ENCODE data around the gene UBE2D2. TPM values are rescaled to one million over a fixed set of nuclear protein-coding genes. Genes with fewer than 3 reads are reported as not detected.
A peak's percentile ranks its signal among the peaks of the same experiment; 100 is the strongest.
"Not testable (repeated sequence)": the region's sequence is repeated elsewhere in the genome, so short reads cannot be mapped to it uniquely, and the experiment has no call there.

The UBE2D2 gene
- total and polyA plus RNA-seq, 2 of the 13 experiments (the other 11 are each of a cell fraction or from before 2014, with no cell fraction given) = 79.1 to 109 TPM

DNA sequence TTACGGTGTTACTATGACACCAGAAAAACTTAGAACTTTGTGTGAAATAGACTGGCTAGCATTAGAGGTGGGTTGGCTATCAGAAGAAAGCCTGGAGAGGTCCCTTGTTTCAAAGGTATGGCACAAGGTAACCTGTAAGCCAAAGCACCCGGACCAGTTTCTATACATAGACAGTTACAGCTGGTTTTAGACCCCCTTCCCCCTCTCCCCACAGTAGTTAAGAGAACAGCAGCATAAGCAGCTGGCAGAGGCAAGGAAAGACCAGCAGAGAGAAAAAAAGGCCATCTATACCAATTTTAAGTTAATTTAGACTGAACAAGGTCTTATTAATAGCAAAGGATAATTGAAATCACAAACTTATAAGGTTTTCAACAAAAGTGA lies 34.1 kb upstream of the UBE2D2 start:
- CTCF ChIA-PET (ENCODE audit: low intra/inter-chr PET ratio, low total read pairs); H3K27me3 ChIP-seq (ENCODE audit: control insufficient read depth in 1 of 2, insufficient read depth in 2 of 2, low read length in 2 of 2); FAIRE-seq; BruUV-seq (replicated peaks); DNase-seq (ENCODE audit: low spot score); H2AFZ ChIP-seq (ENCODE audit: low read length); ATAC-seq; H3K9me3 ChIP-seq (ENCODE audit: low read length); H3K36me3 ChIP-seq (replicated peaks in 1 of 2; ENCODE audit: control insufficient read depth in 1 of 2, insufficient read depth in 2 of 2, low read length in 2 of 2); in situ Hi-C loops (cut with HindIII; ENCODE audit: extremely low pct_ligation_motif_present, low pct_unique_long_range_greater_than_20kb); H4K20me1 ChIP-seq (ENCODE audit: insufficient read depth, low read length): not testable (repeated sequence)
- intact Hi-C loops (cut with micrococcal nuclease; ENCODE audit: unreplicated experiment) = loop anchor here (5.0 kb wide), 1 partner anchor 50 kb away; no protein-coding TSS in a partner anchor
- peak; percentile 17; the same call in 1 of the 2 replicates for TF ChIP-seq SAP130 (CRISPR knock-in tag; IDR thresholded peaks at IDR 0.05; ENCODE audit: low read depth)
- 2% methylated on average over 2 of the region's 2 CpGs for WGBS (ENCODE audit: low lambda C conversion rate)
- POLR2A ChIA-PET = interaction anchor here (1.4 kb wide), 2 partner anchors 24 to 34 kb away, joined by 3 to 6 read pairs; partner anchors contain the start of gene UBE2D2
- H3K9ac ChIP-seq (ENCODE audit: insufficient read depth, low read depth, low read length) = peak overlapping the region; percentile 74
- H3K27ac ChIP-seq (ENCODE audit: extremely low read length, insufficient read depth, low read length) = peak overlapping the region; percentile 60
- H3K79me2 ChIP-seq (ENCODE audit: insufficient read depth, low read length) = peaks cover 71% of the 10 kb centered on the region
- H3K4me3 ChIP-seq (replicated peaks in 1 of 3; ENCODE audit: insufficient read depth in 1 of 3, low read depth in 2 of 3, low read length in 3 of 3) = peak overlapping the region; percentile 65 to 73 (median 69)
- H3K4me1 ChIP-seq (ENCODE audit: insufficient read depth, low read length) = peaks cover 76% of the 10 kb centered on the region
- H3K4me2 ChIP-seq (ENCODE audit: low read depth, low read length) = peak overlapping the region; percentile 82

DNA sequence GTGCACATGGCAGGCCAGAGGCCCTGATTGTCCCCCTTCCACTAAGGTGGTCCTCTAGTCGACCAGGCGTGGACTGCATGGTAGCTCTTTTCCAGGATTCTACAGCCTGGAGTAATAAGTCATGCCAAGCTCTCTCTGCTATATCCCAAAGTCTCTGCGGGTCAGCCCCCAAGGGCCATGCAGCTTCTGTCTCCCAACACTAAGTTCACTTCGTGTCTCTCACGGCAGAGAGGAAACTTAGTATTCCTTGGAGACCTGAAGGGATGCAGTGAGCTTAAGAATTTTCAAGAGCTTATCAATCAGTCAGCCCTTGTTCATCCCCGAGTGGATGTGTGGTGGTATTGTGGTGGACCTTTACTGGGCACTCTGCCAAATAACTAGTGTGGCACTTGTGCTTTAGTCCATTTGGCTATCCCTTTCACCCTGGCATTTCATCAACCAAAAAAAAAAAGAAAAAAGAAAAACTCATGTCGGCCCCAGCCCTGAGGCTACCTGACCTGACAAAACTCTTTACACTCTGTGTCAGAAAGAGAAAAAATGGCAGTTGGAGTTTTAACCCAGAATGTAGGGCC lies 33.2 kb upstream of the UBE2D2 start:
- H3K79me2 ChIP-seq (ENCODE audit: insufficient read depth, low read length) = peaks cover 71% of the 10 kb centered on the region
- peak overlapping the region; percentile 52 for H3K9ac ChIP-seq (ENCODE audit: insufficient read depth, low read depth, low read length)
- in situ Hi-C loops (cut with HindIII; ENCODE audit: extremely low pct_ligation_motif_present, low pct_unique_long_range_greater_than_20kb); H3K9me3 ChIP-seq (ENCODE audit: low read length); FAIRE-seq; H3K27me3 ChIP-seq (ENCODE audit: control insufficient read depth in 1 of 2, insufficient read depth in 2 of 2, low read length in 2 of 2); DNase-seq (ENCODE audit: low spot score); CTCF ChIA-PET (ENCODE audit: low intra/inter-chr PET ratio, low total read pairs); ATAC-seq; BruUV-seq (replicated peaks); H3K36me3 ChIP-seq (replicated peaks in 1 of 2; ENCODE audit: control insufficient read depth in 1 of 2, insufficient read depth in 2 of 2, low read length in 2 of 2); H2AFZ ChIP-seq (ENCODE audit: low read length); H4K20me1 ChIP-seq (ENCODE audit: insufficient read depth, low read length); TF ChIP-seq LCORL (CRISPR knock-in tag; IDR thresholded peaks at IDR 0.05): not testable (repeated sequence)
- H3K4me3 ChIP-seq (replicated peaks in 1 of 3; ENCODE audit: insufficient read depth in 1 of 3, low read depth in 2 of 3, low read length in 3 of 3) = peak overlapping the region; percentile 39 to 73 (median 65)
- H3K4me1 ChIP-seq (ENCODE audit: insufficient read depth, low read length) = peaks cover 70% of the 10 kb centered on the region
- POLR2A ChIA-PET = interaction anchor here (0.7 to 2.5 kb wide), 6 partner anchors 25 to 235 kb away, joined by 3 to 10 read pairs (median 3); partner anchors contain the start of genes DNAJC18, MATR3 and UBE2D2
- peak overlapping the region; percentile 82 for H3K4me2 ChIP-seq (ENCODE audit: low read depth, low read length)
- H3K27ac ChIP-seq (ENCODE audit: extremely low read length, insufficient read depth, low read length) = peak overlapping the region; percentile 60
- intact Hi-C loops (cut with micrococcal nuclease; ENCODE audit: unreplicated experiment) = loop anchor here (5.0 kb wide), 1 partner anchor 49 kb away; no protein-coding TSS in a partner anchor
- 11% methylated on average over 5 of the region's 7 CpGs for WGBS (ENCODE audit: low lambda C conversion rate)
- peak; percentile 21; the same call in 1 of the 2 replicates for TF ChIP-seq PHF21A (CRISPR knock-in tag; IDR thresholded peaks at IDR 0.05)
- TF ChIP-seq ZBTB7B (CRISPR knock-in tag; IDR thresholded peaks at IDR 0.05) = 0 out of 2 replicates have a peak, but pooled peaks have one; percentile 24
- TF ChIP-seq SAP130 (CRISPR knock-in tag; IDR thresholded peaks at IDR 0.05; ENCODE audit: low read depth) = peak; percentile 13; the same call in 1 of the 2 replicates
- 0 out of 2 replicates have a peak, but pooled peaks have one; percentile 25 for TF ChIP-seq LCORL (IDR thresholded peaks at IDR 0.05)
